ENCODE measurements around the gene CHRM1. TPM values are rescaled to one million over a fixed set of nuclear protein-coding genes. Genes with fewer than 3 reads are reported as not detected.

CHRM1 gene
- total RNA-seq, 1 experiment from 2014 or later: not detected

GRCh38 chr11:62897311-62897710 lies 23.9 kb downstream of the CHRM1 start:
- Histone ChIP-seq H3K14ac (ENCODE audit: insufficient read depth, low read length) (no peak overlapping the region), H3K23me2 (ENCODE audit: insufficient read length, low read depth, low read length, poor library complexity, severe bottlenecking) (no peaks in the 10 kb centered on the region), H2BK120ac (ENCODE audit: low read depth, low read length, poor library complexity, severe bottlenecking) (no peak overlapping the region), H3K4me2 (ENCODE audit: insufficient read depth, insufficient read length, low read length) (no peak overlapping the region), H4K5ac (ENCODE audit: insufficient read length, low read depth, low read length) (no peak overlapping the region), H3K79me1 (ENCODE audit: insufficient read depth, low read depth, low read length, poor library complexity, severe bottlenecking) (no peaks in the 10 kb centered on the region), H3K27ac (ENCODE audit: insufficient read length, low read depth, low read length) (no peak overlapping the region), H3K56ac (ENCODE audit: insufficient read length, low read depth, low read length) (no peak overlapping the region), H3K9ac (ENCODE audit: extremely low read depth, insufficient read length, low read length) (no peak overlapping the region), H3K27me3 (ENCODE audit: insufficient read depth, low read length) (no peaks in the 10 kb centered on the region), H3K23ac (ENCODE audit: insufficient read length, low read depth, low read length) (no peak overlapping the region), H3K18ac (ENCODE audit: insufficient read length, low read depth, low read length) (no peak overlapping the region), H2BK5ac (ENCODE audit: insufficient read length, low read length) (no peak overlapping the region), H4K20me1 (ENCODE audit: control insufficient read depth, insufficient read depth, insufficient read length) (no peaks in the 10 kb centered on the region), H2BK20ac (ENCODE audit: low read depth, low read length, poor library complexity, severe bottlenecking) (no peak overlapping the region), H3K4ac (ENCODE audit: low read depth, low read length) (no peak overlapping the region), H2BK12ac (ENCODE audit: insufficient read length, low read depth, low read length) (no peak overlapping the region), H2AFZ (ENCODE audit: low read length) (no peak overlapping the region), H4K8ac (replicated peaks; ENCODE audit: insufficient read length, low read depth, low read length) (no peak overlapping the region), H3T11ph (ENCODE audit: low read length) (no peak overlapping the region), H4K91ac (ENCODE audit: insufficient read length, low read depth, low read length) (no peak overlapping the region), H2AK5ac (ENCODE audit: insufficient read length, low read length) (no peak overlapping the region), H3K79me2 (ENCODE audit: insufficient read depth, low read length) (no peaks in the 10 kb centered on the region), H3K9me3 (ENCODE audit: control insufficient read depth, low read depth, low read length) (no peaks in the 10 kb centered on the region), H3K4me1 (ENCODE audit: insufficient read depth, low read length) (peaks cover 3% of the 10 kb centered on the region; the same call in 1 of the 2 replicates), H2BK15ac (ENCODE audit: low read depth, low read length) (no peak overlapping the region)
- TF ChIP-seq CTCF (conservative IDR thresholded peaks at IDR 0.05): no peak
- DNase-seq: no peak
- Mint-ChIP-seq H3K4me3 (no peak overlapping the region), H3K36me3 (ENCODE audit: insufficient read depth in 1 of 3, low read depth in 3 of 3) (no peaks in the 10 kb centered on the region; a peak in 1 of 7 replicates), H3K27ac (peak overlapping the region in 2 of 3 experiments; percentile 50 to 62; a peak in 3 of 7 replicates), H3K4me1 (peaks cover 10 to 24% of the 10 kb centered on the region in 2 experiments), H3K9me3 (no peaks in the 10 kb centered on the region; a peak in 1 of 5 replicates), H3K27me3 (ENCODE audit: low read depth) (peaks cover 7% of the 10 kb centered on the region)
- no CpG with 5 or more reads among the region's 2 CpGs for WGBS (ENCODE audit: extremely low coverage, insufficient read length, low lambda C conversion rate)
